EL (cell line): Measurements from ENCODE around the gene IPP.
"Not testable (repeated sequence)": the region's sequence is repeated elsewhere in the genome, so short reads cannot be mapped to it uniquely, and the experiment has no call there.

Experiments used
- DNase-seq: peaks from one replicate; pipeline ENCODE4 v3.0.0-alpha.2; 2016

The IPP gene

DNA sequence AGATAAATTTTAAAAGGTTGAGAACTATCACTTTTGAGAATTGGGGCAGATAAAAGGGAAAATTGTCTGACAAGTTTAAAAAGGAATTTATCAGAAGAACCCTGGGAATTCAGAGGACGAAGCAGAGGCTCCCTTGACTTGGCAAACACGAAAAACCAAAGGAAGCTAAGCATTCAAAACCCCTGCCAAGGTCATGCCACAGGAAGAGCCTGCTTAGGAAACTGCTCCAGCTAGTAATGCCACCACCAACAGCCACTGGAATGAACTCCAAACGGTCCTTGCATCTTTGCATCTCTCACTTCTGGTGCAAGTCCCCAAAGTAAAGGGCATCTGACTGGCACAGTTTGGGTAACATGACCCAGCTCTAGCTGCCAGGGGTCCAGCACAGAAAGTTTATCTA, 71.3 kb downstream of the IPP start:
- DNase-seq: peak; percentile 20

DNA sequence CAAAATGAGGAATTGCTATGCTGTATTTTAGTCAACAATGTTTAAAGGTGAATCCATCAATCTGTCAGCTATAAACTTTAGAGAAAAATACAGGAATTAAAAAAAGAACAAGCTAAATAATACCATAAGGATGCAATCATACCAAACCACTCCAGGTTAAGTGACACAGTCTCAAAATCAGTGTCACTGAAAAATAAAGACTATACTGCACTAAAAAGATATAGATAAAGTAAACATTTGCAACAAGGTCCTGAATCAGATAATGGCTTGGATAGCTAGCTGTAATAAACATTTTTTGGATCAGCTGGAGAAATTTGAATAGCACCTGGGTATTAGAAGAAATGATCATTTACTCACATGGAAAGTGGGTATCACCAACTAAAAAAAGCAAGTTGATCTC, 72.0 kb downstream of the IPP start:
- DNase-seq: no peak

DNA sequence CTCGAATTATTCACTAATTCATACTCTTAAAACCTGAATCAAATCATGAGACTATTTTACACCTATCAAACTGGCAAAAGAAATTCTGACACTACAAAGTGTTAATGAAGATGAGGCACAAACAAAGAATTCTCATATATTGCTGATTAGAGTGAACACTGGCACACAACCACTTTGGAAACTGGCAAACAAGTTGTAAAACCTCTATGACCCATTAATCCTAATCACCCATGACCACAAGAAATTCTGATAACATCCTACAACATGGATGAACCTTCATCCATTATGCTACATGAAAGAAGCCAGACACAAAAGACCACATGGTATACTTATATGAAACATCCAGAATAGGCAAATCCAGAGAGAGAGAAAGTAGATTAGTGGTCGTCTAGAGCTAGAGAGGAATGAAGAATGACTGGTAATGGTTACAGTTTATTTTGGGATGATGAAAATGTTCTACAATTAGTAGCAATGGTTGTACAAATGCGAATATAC, 72.7 kb downstream of the IPP start:
- no peak for DNase-seq

DNA sequence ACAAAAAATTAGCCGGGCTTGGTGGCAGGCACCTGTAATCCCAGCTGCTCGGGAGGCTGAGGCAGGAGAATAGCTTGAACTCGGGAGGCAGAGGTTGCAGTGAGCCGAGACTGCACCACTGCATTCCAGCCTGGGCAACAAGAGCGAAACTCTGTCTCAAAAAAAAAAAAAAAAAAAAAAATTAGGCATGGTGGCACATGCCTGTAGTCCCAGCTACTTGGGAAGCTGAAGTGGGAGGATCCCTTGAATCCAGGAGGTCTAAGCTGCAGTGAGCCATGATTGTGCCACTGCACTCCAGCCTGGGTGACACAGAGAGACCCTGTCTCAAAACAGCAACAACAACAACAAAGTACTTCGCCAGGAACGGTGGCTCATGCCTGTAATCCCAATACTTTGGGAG, 73.9 kb downstream of the IPP start:
- not testable (repeated sequence) for DNase-seq

DNA sequence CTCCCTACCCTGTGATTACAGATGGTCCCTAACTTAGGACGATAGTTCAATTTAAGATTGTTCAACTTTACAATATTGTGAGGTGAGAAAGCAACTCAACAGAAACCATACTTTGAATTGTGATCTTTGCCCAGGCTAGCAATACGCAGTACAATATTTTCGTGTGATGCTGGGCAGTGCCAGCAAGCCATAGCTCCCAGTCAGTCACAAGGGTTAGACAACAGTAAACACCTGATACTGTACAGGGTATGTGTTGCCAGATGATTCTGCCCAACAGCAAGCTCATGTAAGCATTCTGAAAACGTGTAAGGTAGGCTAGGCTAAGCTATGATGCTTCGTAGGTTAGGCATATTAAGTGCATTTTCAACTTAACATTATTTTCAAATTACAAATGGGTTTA, 76.0 kb downstream of the IPP start:
- DNase-seq: no peak

DNA sequence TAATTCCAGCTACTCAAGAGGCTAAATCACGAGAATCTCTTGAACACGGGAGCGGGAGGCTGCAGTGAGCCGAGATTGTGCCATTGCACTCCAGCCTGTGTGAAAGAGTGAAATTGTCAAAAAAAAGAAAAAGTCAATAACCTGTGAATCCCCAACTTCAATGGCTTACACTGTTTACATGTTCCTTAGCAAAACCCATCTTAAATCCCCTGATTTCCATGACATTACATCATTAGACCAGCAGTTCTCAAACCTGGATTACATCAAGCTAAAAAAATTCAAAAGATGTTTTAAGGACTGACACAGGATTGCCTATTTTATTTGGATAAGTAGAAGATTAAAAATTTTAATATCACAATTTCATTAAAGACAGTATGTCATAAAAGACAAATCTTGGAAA, 76.5 kb downstream of the IPP start:
- DNase-seq: peak; percentile 39

DNA sequence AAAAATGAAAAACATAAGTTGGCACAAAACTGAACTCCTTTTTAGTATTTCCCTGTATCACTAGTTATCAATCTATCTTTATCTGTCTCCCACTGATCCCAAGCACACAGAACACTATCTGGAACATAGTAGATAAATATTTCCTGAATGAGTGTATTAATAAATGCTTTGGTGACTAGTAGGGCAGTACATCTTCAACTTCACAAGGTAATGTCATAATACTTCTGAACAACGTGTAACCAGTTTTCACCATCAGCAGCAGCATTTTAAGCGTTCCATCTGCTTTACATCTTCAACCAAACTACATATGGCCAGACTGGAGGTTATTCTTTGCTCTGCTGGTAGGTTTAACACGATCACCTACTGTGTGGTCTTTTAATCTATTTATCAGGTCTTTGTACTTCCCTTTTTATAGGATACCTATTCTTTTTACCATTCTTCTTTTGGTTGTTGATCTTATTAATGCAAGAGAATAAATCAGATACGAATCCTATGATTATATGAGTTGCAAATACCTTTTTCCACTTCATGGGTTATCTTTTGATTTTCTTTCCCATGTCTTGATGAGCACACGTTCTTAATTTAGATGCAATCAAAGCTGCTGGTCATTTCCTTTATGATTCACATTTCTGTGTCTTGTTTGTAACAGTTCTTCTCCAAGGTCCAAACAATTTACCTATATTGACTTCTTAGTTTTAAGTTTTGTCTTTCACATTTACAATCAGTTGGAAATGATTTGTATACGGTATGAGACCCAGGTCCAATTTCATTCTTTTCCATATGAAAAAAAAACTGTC, 80.4 kb downstream of the IPP start:
- DNase-seq: peak; percentile 63

DNA sequence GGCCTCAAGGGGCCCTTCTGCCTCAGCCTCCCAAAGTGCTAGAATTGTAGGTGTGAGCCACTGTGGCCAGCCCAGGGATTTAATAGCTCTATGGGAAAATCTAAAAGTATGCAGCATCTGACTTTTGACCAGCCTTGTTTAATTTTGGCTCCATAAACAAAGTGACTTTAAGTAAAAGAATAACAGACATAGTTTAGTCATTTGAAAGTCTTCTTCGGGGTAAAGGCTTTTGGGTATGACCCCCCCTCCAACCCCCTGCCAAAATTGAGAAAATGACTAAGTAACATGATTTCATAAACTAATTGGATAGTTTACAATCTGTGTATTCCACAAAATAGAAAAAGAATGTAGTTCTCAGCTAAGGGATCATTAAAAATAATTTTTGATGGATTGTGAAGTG, 81.1 kb downstream of the IPP start:
- peak; percentile 25 for DNase-seq

DNA sequence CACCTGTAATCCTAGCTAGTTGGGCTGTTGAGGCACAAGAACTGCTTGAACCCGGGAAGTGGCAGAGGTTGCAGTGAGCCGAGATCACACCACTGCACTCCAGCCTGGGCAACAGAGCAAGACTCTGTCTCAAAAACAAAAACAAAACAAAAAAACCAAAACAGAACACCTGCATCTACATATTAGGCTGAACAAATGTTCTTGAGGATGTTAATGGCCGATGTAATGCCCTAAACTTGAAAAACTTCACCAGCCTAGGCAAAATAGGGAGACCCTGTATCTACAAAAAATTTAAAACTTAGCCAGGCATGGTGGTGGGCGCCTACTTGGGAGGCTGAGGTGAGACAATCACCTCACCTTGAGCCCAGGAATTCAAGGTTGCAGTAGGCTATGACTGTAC, 81.9 kb downstream of the IPP start:
- DNase-seq: no peak

DNA sequence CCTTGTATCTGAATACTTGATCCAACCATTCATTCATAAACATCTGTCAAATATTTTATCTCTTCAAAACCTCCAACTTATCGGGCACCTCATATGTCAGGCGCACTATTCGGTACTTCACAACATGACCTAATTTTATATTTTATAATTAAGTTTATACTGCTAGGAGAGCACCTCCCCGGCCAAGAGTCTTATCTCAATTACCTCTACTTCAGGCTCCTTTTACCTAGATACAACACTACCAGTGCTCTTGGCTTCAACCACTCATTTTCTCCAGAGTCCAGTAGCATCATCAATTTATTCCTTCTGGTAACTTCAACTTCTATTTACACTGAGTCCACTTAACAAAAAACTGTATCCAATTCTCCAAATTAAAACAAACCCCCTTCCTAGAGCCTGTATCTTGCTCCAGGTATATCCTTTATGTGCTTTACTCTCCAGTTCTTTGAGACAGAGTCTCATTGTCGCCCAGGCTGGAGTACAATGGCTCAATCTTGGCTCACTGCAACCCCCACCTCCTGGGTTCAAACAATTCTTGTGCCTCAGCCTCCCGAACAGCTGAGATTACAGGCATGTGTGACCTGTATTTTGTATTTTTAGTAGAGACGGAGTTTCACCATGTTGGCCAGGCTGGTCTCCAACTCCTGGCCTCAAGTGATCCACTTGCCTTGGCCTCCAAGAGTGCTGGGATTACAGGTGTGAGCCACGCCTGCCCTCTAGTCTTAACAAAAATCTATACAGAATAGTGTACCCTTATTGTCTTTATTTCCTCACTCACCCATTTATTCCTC, 82.9 kb downstream of the IPP start:
- DNase-seq: no peak

DNA sequence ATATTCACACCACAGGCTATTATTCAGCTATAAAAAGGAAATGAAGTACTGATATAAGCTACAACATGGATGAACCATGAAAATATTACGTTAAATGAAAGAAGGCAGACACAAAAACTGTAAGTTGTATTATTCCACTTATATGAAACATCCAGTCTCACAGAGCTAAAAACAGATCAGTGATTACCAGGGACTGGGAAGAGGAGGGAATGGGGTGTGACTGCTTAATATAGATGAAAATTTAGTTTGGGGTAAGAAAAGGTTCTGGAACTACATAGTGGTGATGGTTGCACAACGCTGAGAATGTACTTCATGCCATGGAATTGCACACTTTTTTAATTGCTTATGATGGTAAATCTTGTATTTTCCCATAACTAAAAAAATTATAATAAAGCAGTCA, 83.6 kb downstream of the IPP start:
- DNase-seq: no peak

DNA sequence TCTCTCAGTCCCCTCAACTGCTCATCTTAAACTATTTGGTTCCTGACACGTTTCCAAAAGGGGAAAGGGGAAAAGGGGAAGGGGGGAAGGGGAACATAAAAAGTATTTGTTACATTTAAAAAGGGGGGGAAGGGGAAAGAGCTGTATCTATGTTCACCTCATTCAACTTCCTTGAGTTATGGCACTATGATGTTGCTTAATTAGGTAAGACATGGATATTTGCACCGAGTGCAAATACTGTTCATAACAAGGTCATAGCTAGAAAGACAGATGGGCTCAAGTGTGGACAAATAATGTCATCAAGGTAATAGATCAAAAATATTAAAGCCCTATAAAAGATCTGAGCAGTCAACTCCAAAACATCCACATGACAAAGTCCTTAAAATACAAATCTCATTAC, 90.1 kb downstream of the IPP start:
- no peak for DNase-seq

DNA sequence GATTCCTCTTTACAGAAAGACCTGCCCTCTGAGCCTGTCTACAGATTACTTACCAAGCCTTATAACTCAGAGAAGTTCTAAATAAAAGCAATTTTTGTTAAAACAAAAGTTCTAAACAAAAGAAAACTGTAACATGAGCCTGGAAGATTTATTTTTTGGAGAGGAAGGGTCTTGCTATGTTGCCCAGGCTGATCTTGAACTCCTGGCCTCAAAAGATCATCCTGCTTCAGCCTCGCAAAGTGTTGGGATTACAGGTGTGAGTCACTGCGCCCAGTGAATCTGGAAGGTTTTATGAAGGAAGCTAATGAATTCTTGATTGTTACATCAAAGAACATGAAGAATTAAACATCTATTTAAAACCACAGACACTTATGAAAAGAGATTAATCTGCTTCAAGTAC, 91.2 kb downstream of the IPP start:
- DNase-seq: no peak

DNA sequence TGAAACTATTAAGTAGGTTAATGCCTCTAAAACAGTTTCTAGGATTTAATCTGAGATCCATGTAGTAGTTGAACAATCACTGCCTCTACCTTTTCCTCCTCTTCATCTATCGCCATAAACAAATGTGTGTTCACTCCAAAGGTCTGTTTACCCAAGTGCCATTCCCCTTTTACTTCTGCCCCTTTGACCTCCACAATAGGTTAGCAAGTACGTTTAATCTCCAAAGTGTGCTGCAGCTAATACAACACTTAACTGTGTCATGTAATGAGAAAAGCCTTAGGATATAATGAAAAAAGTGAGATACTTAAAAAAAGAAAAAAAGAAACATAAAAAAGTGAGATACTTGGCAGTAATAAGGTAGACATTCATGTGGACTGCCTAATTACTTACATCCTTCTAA, 92.3 kb downstream of the IPP start:
- no peak for DNase-seq

DNA sequence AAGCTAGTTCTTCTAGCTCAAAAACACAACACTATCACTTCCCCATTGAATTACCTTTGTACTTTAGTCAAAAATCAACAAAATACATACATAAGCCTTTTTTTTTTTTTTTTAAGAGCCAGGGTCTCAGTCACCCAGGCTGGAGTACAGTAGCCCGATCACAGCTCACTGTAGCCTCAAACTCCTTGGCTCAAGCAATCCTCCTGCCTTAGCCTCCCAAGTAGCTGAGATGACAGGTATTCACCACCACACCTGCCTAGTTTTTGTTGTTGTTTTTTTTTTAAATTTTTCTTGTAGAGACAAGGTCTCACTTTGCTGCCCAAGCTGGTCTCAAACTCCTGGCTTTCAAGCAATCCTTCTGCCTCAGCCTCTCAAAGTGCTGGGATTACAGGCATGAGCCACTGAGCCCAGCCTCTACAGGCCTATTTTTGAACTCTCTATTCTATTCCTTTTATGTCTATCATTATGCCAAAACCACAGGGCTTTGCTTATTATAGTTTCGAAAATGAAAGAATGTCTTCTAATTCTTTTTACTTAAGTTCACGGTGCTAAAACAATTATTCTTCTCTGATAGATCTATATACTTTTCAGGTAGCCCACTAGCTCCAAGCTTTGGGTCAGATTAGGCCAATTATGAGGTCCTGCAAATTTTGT, 93.8 kb downstream of the IPP start:
- no peak for DNase-seq

DNA sequence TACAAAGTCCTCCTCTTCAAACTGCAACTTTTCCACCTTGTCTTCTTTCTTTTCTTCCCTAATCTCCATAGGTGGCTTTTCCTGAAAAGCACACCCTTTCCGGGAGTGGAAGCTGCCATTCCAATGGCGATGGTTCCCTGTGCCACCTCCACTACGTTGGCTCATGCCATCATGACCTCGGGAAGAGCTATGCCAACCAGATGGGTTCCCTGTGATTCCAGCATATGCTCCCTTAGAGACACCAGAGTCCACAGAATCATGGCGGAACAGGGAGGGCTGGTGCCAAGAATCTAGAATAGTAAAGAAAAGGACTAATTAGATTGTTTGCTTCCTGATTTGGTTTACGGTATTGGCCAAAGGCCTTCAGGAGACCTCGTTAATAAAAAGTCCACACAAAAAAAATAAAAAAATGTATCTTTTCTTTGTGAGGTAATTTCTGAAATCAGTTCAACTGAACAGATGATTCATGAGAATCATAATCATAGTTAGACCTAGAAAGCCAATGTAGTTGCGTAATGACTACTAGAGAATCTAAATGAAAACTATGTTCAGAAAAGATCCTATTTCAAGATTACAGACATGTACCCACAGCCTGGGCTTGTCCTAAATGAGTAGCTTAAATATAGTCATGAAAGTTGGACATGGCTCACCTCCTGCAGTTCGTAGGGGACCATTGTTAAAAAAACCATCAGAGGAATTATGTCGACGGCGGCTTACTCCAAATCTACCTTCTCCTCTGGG, 95.7 kb downstream of the IPP start:
- peak; percentile 28 for DNase-seq
